ENCODE results near the gene RPS14. TPM values are rescaled to one million over a fixed set of nuclear protein-coding genes. Genes with fewer than 3 reads are reported as not detected.

RPS14 gene
- total RNA-seq, 1 experiment from 2014 or later, result 1,789 TPM

GRCh38 chr5:150446088-150446487 is 3.5 kb downstream of the RPS14 start:
- POLR2A ChIA-PET (ENCODE audit: low non-redundant PET), result interaction anchor here (0.7 kb wide), 1 partner anchor 634 kb away, joined by 4 read pairs; no protein-coding TSS in a partner anchor
- no peak overlapping the region for H3K27ac ChIP-seq (ENCODE audit: low read depth, low read length, poor library complexity, severe bottlenecking)
- peaks cover 22% of the 10 kb centered on the region for H3K4me1 ChIP-seq (ENCODE audit: insufficient read depth, low read length, poor library complexity, severe bottlenecking)
- no peaks in the 10 kb centered on the region for H3K9me3 ChIP-seq (ENCODE audit: low read depth, low read length, poor library complexity, severe bottlenecking)
- H3K4me3 ChIP-seq (ENCODE audit: low read depth, low read length, poor library complexity, severe bottlenecking), result no peak overlapping the region
- no TSS peak for BruUV-seq (replicated peaks)
- intact Hi-C loops (cut with micrococcal nuclease; ENCODE audit: unreplicated experiment), result no loop called here
- H3K36me3 ChIP-seq (ENCODE audit: insufficient read depth, low read length, poor library complexity, severe bottlenecking), result peaks cover 63% of the 10 kb centered on the region
- CTCF ChIA-PET, result no interaction called here
- DNase-seq (ENCODE audit: low spot score), result no peak
- TF ChIP-seq CTCF (conservative IDR thresholded peaks at IDR 0.05; ENCODE audit: low read depth, low read length) (no peak), EZH2 (IDR thresholded peaks at IDR 0.05; ENCODE audit: borderline replicate concordance, low read depth, low read length, poor library complexity, severe bottlenecking) (no peak)
- H3K27me3 ChIP-seq (replicated peaks; ENCODE audit: insufficient read depth, low read depth, low read length, poor library complexity), result no peaks in the 10 kb centered on the region

GRCh38 chr5:150444770-150445169 is 4.8 kb downstream of the RPS14 start:
- BruUV-seq (replicated peaks), result no TSS peak
- ChIA-PET CTCF (no interaction called here), POLR2A (ENCODE audit: low non-redundant PET) (interaction anchor here (0.6 to 0.7 kb wide), 2 partner anchors 9 to 16 kb away, joined by 3 read pairs; no protein-coding TSS in a partner anchor)
- H3K4me3 ChIP-seq (ENCODE audit: low read depth, low read length, poor library complexity, severe bottlenecking), result no peak overlapping the region
- intact Hi-C loops (cut with micrococcal nuclease; ENCODE audit: unreplicated experiment), result no loop called here
- H3K27ac ChIP-seq (ENCODE audit: low read depth, low read length, poor library complexity, severe bottlenecking), result no peak overlapping the region
- peaks cover 22% of the 10 kb centered on the region for H3K4me1 ChIP-seq (ENCODE audit: insufficient read depth, low read length, poor library complexity, severe bottlenecking)
- H3K27me3 ChIP-seq (replicated peaks; ENCODE audit: insufficient read depth, low read depth, low read length, poor library complexity), result no peaks in the 10 kb centered on the region
- TF ChIP-seq CTCF (conservative IDR thresholded peaks at IDR 0.05; ENCODE audit: low read depth, low read length) (no peak), EZH2 (IDR thresholded peaks at IDR 0.05; ENCODE audit: borderline replicate concordance, low read depth, low read length, poor library complexity, severe bottlenecking) (no peak)
- DNase-seq (ENCODE audit: low spot score), result no peak
- peaks cover 63% of the 10 kb centered on the region for H3K36me3 ChIP-seq (ENCODE audit: insufficient read depth, low read length, poor library complexity, severe bottlenecking)
- no peaks in the 10 kb centered on the region for H3K9me3 ChIP-seq (ENCODE audit: low read depth, low read length, poor library complexity, severe bottlenecking)

GRCh38 chr5:150443242-150444075 is 6.1 kb downstream of the RPS14 start:
- Histone ChIP-seq H3K27me3 (replicated peaks; ENCODE audit: insufficient read depth, low read depth, low read length, poor library complexity) (no peaks in the 10 kb centered on the region), H3K4me3 (ENCODE audit: low read depth, low read length, poor library complexity, severe bottlenecking) (no peak overlapping the region), H3K36me3 (ENCODE audit: insufficient read depth, low read length, poor library complexity, severe bottlenecking) (peaks cover 59% of the 10 kb centered on the region), H3K9me3 (ENCODE audit: low read depth, low read length, poor library complexity, severe bottlenecking) (no peaks in the 10 kb centered on the region), H3K4me1 (ENCODE audit: insufficient read depth, low read length, poor library complexity, severe bottlenecking) (peaks cover 22% of the 10 kb centered on the region), H3K27ac (ENCODE audit: low read depth, low read length, poor library complexity, severe bottlenecking) (no peak overlapping the region)
- ChIA-PET POLR2A (ENCODE audit: low non-redundant PET) (no interaction called here), CTCF (no interaction called here)
- no peak for DNase-seq (ENCODE audit: low spot score)
- no TSS peak for BruUV-seq (replicated peaks)
- intact Hi-C loops (cut with micrococcal nuclease; ENCODE audit: unreplicated experiment), result no loop called here
- TF ChIP-seq CTCF (conservative IDR thresholded peaks at IDR 0.05; ENCODE audit: low read depth, low read length) (no peak), EZH2 (IDR thresholded peaks at IDR 0.05; ENCODE audit: borderline replicate concordance, low read depth, low read length, poor library complexity, severe bottlenecking) (no peak)
